SKM-1 (cell line): Measurements from ENCODE around the gene IFITM2.
"Not testable (repeated sequence)": the region's sequence is repeated elsewhere in the genome, so short reads cannot be mapped to it uniquely, and the experiment has no call there.

Experiments
- DNase-seq: peaks from one replicate; lab custom pipeline; 2025; ENCODE audit not compliant: unreplicated experiment; lab: John Stamatoyannopoulos, UW

IFITM2 gene

GRCh38 chr11:324593-325517 lies 17.2 kb downstream of the IFITM2 start:
- not testable (repeated sequence) for DNase-seq

DNA sequence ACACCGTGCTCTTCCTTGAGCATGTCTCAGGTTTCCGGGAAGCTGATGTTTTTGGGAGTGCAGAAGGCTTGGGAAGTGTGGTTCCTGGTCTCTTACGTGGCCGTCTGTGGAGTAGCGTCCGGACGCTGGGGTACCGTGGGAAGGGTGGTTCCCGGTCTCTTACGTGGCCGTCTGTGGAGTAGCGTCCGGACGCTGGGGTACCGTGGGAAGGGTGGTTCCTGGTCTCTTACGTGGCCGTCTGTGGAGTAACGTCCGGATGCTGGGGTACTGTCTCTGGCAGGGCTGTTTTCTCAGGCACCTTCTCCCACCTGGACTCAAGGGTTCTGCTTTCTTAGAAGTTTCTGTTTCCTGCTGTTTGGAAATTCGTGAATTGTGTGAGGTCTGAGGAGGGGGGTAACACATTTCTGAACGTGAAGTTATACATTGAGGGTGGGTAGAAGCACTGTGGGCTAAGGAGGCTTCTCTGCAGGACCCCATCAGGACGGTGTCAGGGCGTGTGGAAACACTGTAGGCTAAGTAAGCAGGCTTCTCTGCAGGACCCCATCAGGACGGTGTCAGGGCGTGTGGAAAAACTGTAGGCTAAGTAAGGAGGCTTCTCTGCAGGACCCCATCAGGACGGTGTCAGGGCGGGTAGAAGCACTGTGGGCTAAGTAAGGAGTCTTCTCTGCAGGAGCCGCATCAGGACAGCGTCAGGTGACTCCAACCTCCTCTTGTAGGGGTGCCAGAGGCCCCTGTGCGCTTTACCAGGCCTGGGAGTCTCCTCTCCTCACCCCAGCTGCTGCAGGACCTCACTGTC lies 18.4 kb downstream of the IFITM2 start:
- DNase-seq, result no peak

- no peak for DNase-seq
These were observed 18.9 kb downstream of the IFITM2 start for GRCh38 chr11:326592-326841.

- peak; percentile 85 for DNase-seq
These were observed 19.4 kb downstream of the IFITM2 start for GRCh38 chr11:326842-327580.

GRCh38 chr11:327581-327923 lies 19.9 kb downstream of the IFITM2 start:
- no peak for DNase-seq

- no peak for DNase-seq
These were observed 20.4 kb downstream of the IFITM2 start for GRCh38 chr11:328012-328411.

- DNase-seq, result not testable (repeated sequence)
These were observed 21.0 kb downstream of the IFITM2 start for GRCh38 chr11:328516-329100.

DNA sequence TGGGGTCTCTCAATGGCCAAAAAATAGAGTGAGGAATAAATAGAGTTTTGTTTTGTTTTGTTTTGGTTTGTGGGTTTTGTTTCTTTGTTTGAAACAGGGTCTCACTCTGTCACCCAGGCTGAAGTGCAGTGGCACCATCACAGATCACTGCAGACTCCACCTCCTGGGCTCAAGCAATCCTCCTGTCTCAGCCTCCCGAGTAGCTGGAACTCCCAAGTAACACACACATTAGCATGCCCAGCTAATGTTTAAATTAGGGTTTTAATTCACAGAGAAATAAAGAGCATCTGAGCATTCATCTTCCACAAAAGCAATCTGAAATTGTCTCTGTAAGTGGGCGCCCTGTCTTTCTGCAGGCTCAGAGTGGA lies 22.3 kb downstream of the IFITM2 start:
- DNase-seq, result no peak

DNA sequence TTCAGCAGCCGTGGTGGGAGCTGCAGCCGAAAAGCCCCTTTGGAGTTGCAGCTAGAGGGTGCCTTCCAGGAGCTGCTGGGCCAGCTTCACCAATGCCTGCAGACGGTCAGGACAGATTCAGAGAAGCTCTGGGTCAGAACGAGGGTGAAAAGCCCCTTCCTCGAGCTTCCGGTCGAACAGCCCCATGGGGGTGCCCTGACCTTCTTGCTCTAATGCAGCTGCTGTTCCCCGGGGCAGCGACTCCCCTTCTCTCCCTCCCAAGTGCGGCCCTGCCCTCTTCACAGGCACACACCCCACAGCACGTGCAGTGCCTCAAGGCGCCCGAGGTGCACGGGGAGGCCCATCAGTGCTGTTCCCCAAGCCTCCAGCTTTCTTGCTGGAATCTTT lies 22.7 kb downstream of the IFITM2 start:
- no peak for DNase-seq

GRCh38 chr11:330694-331357 lies 23.2 kb downstream of the IFITM2 start:
- no peak for DNase-seq

GRCh38 chr11:331358-332060 lies 23.9 kb downstream of the IFITM2 start:
- no peak for DNase-seq

DNA sequence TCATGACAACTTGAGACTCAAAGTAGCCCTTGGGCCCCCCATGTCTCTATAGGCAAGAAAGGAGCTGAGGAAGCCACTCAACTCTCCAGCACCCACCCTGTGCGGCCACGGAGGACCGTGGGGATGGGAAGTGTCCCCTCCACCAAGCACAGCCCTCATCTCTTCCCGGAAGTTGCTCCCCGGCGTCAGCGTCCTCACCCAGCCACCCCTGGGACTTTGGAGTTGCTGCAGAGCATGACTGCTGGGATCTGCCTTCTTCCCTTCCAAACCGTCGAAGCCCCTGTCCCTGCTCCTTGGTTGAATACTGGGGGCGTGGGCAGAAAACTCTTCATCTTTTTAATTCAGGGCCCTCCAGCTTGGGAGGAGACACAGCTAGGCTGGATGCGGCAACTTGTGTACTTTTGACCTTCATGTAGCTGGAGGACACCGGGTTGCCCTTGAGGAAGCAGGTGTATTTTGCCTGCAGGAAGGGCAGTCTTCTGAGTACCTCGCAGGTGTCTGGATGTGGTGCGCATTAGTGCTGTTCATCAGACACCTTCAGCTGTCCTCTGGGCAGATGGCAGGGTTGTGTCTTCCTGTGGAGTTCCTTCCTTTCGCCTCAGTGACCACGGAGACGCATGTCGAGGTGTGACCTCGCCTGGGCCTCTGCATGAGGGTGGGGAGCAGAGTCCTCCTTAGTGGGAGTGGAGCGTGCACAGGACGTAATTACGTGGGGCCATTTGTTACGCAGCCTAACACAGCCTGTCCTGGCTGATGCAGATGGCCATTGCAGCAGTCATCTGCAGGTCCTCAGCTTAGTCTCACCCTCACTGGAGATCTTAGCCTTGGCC lies 25.2 kb downstream of the IFITM2 start:
- no peak for DNase-seq

DNA sequence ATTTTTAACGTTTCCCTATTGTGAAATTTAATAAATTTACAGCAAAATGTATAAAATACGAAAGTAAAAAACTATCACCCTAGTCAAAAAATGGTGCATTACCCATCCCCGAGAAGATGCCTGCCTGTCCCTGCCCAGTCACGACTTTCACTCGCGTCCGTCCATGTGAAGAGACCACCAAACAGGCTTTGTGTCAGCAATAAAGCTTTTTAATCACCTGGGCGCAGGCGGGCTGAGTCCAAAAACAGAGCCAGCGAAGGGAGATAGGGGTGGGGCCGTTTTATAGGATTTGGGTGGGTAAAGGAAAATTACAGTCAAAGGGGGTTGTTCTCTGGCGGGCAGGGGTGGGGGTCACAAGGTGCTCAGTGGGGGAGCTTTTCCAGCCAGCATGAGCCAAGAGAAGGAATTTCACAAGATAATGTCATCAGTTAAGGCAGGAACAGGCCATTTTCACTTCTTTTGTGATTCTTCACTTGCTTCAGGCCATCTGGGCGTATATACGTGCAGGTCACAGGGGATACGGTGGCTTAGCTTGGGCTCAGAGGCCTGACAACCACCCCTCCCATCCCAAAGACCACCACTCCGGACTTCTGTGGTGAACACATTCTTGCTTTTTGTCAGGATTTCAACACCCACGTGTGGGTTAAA lies 26.1 kb downstream of the IFITM2 start:
- DNase-seq, result not testable (repeated sequence)

GRCh38 chr11:334264-334994 lies 26.8 kb downstream of the IFITM2 start:
- no peak for DNase-seq

DNA sequence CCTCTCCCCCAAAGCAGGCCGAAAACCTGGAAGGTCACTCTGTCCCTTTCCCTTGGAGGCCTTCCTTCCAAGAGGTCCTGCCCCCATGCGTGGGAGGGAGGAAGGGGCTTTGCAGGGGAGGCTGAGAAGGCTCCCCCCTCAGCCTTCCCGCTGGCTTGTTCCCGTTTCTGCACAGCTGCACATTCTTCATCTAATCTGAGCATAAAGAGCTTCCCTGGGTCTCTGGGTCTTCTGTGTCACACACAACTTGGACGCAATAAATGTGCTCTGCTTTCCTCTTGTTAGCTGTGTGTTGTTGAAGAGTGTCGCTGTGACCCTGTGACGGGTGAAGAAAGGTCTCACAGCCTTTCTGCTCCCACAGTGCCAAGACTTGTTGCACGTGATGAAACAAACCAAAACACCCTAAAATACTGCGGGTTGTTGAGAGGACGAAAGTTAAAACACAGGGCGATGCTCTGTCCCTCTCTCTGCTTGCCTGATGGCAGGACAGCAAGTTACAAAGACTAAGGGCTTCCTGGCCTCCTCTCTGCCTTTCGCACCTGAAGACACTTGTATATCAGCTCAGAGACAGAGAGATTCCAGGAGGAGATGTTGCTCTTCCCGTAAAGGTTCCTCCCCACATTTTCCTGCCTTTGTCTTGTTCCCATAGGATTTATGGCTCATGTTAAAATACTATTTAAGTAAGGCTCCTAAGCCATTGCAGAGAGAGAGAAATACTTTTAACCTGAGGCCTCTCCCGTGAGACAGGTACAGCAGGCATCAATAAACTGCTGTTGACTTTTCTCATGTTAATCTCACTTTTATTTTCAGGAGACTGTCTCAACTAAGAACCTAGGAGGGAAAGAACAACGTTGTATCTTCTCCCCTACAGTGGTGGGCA lies 28.4 kb downstream of the IFITM2 start:
- DNase-seq, result no peak

GRCh38 chr11:336659-337198 lies 29.1 kb downstream of the IFITM2 start:
- no peak for DNase-seq

DNA sequence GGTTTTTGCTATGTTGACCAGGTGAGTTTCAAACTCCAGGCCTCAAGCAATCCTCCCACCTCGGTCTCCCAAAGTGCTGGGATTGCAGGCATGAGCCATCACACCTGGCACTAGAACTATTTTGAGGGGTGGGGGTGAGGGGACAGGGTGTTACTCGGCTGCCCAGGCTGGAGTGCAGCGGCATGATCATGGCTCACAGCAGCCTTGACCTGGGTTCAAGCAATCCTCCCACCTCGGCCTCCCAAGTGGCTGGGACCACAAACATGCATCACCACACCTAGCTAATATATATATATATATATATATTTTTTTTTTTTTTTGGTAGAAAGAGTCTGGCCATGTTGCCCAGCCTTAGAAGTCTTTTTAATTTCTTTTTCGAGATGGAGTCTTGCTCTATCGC lies 30.1 kb downstream of the IFITM2 start:
- DNase-seq, result no peak
